Nephron progenitor cell (in vitro differentiated cells): Measurements from ENCODE around the gene STEAP3.

Source experiments
- DNase-seq: peaks from one replicate; pipeline ENCODE4 v3.0.0; 2021
- H3K27ac Mint-ChIP-seq: 2 replicates; pipeline ENCODE4 v1.8.0; 2021; ENCODE audit warnings: mild to moderate bottlenecking, moderate library complexity, mixed read lengths
- H3K27me3 Mint-ChIP-seq: 2 replicates; pipeline ENCODE4 v1.8.0; 2021; ENCODE audit warnings: mild to moderate bottlenecking, low read depth, mixed read lengths; ENCODE audit not compliant: poor library complexity
- H3K36me3 Mint-ChIP-seq: 2 replicates; pipeline ENCODE4 v1.8.0; 2021; ENCODE audit warnings: low read depth, mixed read lengths
- H3K4me1 Mint-ChIP-seq: 2 replicates; pipeline ENCODE4 v1.8.0; 2021; ENCODE audit warnings: mixed read lengths
- H3K4me3 Mint-ChIP-seq: 2 replicates; pipeline ENCODE4 v1.8.0; 2021; ENCODE audit warnings: mild to moderate bottlenecking, moderate library complexity, mixed read lengths
- H3K9me3 Mint-ChIP-seq: 2 replicates; pipeline ENCODE4 v1.8.0; 2021; ENCODE audit warnings: mild to moderate bottlenecking, moderate library complexity, mixed read lengths
- TF ChIP-seq, protein P1 (sequence below): fragments of 200-600 bp; sonication (generic); IDR thresholded peaks from 2 replicates; pipeline ENCODE4 v1.5.0; 2021; ENCODE audit warnings: antibody characterized with exemption

Gene STEAP3

DNA sequence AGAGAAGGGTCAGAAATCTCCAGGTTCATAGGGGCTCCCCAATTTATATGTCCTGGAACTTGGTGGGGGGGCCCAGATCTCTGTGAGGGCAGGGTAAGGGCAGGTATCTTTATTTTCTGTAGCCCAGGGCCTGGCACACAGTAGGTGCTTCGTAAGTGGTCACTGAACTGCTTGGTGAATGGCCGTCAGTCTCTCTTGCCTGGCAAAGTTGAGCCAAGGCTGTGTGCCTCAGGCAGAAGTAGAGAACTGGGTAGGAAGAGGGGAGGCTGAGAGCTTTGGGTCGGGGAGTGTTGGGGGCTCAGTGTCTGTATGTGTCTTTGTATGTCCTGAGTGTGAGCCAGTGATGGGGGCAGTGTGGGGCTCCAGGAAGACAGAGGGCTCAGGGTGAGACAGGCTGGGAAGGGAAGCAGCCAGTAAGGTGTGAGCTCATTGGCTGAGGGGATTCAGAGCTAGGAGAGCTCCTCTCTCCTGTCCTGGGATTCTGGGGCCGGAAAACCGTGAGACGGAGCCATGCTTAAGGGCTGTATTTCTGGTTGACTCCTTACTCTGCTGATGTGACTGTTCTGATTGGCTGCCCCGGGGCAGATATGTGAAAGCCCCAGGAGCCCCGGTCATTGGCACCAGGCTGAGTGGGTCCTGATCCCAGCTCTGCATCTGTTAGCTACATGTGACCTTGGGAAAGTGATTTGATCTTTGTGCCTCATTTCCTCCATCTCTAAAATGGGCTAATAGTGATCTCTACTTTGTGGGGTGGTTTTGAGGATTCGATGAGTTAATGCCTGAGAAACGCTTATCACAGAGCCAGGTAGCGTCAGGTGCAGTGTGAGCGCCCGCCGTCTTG is 30.3 kb downstream of the STEAP3 start:
- no peak for DNase-seq
- H3K27me3 Mint-ChIP-seq: peaks cover 13% of the 10 kb centered on the region
- TF ChIP-seq, protein P1, sequence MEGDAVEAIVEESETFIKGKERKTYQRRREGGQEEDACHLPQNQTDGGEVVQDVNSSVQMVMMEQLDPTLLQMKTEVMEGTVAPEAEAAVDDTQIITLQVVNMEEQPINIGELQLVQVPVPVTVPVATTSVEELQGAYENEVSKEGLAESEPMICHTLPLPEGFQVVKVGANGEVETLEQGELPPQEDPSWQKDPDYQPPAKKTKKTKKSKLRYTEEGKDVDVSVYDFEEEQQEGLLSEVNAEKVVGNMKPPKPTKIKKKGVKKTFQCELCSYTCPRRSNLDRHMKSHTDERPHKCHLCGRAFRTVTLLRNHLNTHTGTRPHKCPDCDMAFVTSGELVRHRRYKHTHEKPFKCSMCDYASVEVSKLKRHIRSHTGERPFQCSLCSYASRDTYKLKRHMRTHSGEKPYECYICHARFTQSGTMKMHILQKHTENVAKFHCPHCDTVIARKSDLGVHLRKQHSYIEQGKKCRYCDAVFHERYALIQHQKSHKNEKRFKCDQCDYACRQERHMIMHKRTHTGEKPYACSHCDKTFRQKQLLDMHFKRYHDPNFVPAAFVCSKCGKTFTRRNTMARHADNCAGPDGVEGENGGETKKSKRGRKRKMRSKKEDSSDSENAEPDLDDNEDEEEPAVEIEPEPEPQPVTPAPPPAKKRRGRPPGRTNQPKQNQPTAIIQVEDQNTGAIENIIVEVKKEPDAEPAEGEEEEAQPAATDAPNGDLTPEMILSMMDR: no peak
- no peak overlapping the region for H3K4me3 Mint-ChIP-seq
- H3K9me3 Mint-ChIP-seq: no peaks in the 10 kb centered on the region
- H3K27ac Mint-ChIP-seq: no peak overlapping the region
- no peaks in the 10 kb centered on the region for H3K36me3 Mint-ChIP-seq
- peaks cover 33% of the 10 kb centered on the region for H3K4me1 Mint-ChIP-seq

DNA sequence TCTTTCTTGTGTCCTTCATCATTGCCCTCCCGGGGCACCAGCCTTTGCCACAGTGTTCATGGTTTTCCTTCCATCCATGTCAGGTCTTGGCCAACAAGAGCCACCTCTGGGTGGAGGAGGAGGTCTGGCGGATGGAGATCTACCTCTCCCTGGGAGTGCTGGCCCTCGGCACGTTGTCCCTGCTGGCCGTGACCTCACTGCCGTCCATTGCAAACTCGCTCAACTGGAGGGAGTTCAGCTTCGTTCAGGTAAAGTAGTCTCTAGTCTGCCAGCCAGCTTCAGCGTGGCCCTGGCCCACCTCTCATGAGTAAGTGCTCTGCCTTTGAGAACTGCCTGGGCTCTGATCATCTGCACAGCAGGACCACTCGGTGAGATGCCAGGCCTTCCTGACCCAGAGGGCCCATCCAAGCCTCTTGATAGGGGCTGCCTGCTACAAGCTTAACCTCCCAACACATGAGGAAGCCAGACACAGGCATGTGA is 31.0 kb downstream of the STEAP3 start:
- no peaks in the 10 kb centered on the region for H3K9me3 Mint-ChIP-seq
- peaks cover 16% of the 10 kb centered on the region for H3K27me3 Mint-ChIP-seq
- DNase-seq: no peak
- TF ChIP-seq, protein P1: no peak
- no peak overlapping the region for H3K4me3 Mint-ChIP-seq
- H3K4me1 Mint-ChIP-seq: peaks cover 38% of the 10 kb centered on the region
- no peaks in the 10 kb centered on the region for H3K36me3 Mint-ChIP-seq
- H3K27ac Mint-ChIP-seq: peak overlapping the region; percentile 36

DNA sequence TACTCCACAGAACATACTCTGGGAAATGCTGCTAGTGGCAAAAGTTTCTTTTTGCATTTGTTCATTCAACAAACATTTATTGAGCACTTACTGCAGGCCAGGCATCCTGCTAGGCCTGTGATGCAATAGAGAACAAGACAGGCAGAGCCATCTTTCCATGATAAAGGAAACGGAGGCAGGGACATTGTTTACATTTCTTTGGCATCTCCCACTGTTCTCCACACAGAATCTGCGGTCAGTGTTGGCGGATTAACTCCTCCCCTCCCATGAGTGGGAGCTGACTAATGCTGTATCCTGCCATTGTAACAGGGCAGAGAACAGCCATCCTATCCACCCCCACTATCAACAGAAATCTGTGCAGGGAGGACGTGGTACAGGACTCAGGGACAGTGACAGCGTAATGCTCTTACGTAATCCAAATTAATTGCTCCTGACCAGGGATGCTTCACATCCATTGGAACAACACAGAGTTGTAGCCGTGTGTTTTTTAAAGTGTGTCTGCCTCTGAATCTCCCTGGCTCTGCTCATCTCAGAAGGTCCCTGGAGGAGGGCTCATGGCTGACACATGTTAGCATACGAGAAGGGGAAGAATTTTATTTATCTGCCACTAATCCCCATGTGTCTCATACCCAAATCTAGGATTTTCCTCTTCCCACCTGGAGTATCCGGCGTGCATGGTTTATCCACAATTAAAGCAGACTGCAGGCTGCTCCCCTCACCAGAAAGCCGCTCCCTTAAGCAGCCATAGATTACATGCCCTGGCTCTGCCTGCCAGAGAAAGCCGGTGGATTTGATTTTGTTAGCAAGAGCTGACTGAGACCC is 32.3 kb downstream of the STEAP3 start:
- no peaks in the 10 kb centered on the region for H3K36me3 Mint-ChIP-seq
- DNase-seq: no peak
- peaks cover 16% of the 10 kb centered on the region for H3K27me3 Mint-ChIP-seq
- no peaks in the 10 kb centered on the region for H3K9me3 Mint-ChIP-seq
- peak overlapping the region; percentile 81 for H3K27ac Mint-ChIP-seq
- peaks cover 30% of the 10 kb centered on the region for H3K4me1 Mint-ChIP-seq
- TF ChIP-seq, protein P1: no peak
- H3K4me3 Mint-ChIP-seq: no peak overlapping the region

DNA sequence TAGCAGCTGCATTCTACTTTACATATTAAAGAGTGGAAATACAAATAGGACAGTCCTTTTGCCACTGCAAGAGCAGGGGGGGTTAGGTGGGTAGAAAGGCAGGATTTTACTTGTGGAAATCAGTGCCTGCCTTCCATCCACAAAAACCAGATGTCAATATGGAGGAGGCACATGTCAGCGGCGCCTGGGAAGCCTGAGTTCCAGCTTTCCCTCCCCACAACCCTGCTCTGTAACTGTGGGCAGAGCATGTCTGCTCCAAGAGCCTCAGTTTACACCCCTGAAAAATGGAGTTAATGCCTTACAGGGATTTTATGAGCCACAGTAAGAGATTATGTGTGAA is 32.9 kb downstream of the STEAP3 start:
- Mint-ChIP-seq H3K9me3 (no peaks in the 10 kb centered on the region), H3K27me3 (peaks cover 16% of the 10 kb centered on the region), H3K27ac (no peak overlapping the region), H3K36me3 (no peaks in the 10 kb centered on the region), H3K4me3 (no peak overlapping the region), H3K4me1 (peaks cover 30% of the 10 kb centered on the region)
- no peak for DNase-seq
- TF ChIP-seq, protein P1: no peak

DNA sequence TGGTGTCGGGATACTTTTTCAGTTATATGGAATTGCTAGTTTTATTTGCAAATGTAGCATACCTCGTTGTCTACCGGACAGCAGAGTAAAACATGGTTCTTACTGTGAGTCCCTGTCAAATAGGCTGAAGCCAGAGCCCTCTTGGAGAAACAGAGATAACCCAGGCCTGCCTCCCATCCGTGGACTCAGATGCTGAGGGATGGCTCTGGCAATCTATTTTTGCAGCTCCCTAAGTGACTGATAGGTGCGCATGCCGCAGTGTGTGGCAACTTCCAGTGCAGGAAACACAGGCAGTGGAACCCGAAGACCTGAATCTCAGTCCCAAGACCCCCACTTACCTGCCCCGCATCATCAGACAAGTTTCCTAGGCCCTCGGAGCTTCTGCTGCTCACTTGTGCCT is 33.6 kb downstream of the STEAP3 start:
- H3K4me3 Mint-ChIP-seq: no peak overlapping the region
- H3K36me3 Mint-ChIP-seq: no peaks in the 10 kb centered on the region
- no peak overlapping the region for H3K27ac Mint-ChIP-seq
- no peak for DNase-seq
- no peaks in the 10 kb centered on the region for H3K9me3 Mint-ChIP-seq
- TF ChIP-seq, protein P1: no peak
- H3K4me1 Mint-ChIP-seq: peaks cover 30% of the 10 kb centered on the region
- peaks cover 16% of the 10 kb centered on the region for H3K27me3 Mint-ChIP-seq
